ENCODE measurements around the gene PLLP. TPM values are rescaled to one million over a fixed set of nuclear protein-coding genes. Genes with fewer than 3 reads are reported as not detected.

PLLP gene
- total RNA-seq, 8 experiments from 2014 or later: 1.3 to 52.6 (median 1.6) TPM

GRCh38 chr16:57209780-57210179 is 74.7 kb downstream of the PLLP start:
- no peak overlapping the region for H3K27ac ChIP-seq
- in situ Hi-C loops (cut with MboI; ENCODE audit: low pct_unique_long_range_greater_than_20kb in 2 of 9, low sequenced_read_pairs in 9 of 9, unreplicated experiment in 9 of 9): no loop called here
- ATAC-seq (replicated peaks in 6 of 8): no peak
- 60 to 100% (median 97%) methylated on average over 1 to 5 of the region's 5 CpGs; no CpG with 5 or more reads in 6 of the 10 experiments for WGBS, 10 experiments
- H3K4me3 ChIP-seq: no peak overlapping the region
- H3K4me1 ChIP-seq (replicated peaks in 1 of 2): no peaks in the 10 kb centered on the region

- WGBS, 10 experiments: 83 to 100% (median 100%) methylated on average over 1 of the region's 1 CpG; no CpG with 5 or more reads in 1 of the 10 experiments
Measured at GRCh38 chr16:57208926-57209325, 75.5 kb downstream of the PLLP start.

More at GRCh38 chr16:57208926-57209325, 75.5 kb downstream of the PLLP start:
- no peak overlapping the region for H3K4me3 ChIP-seq
- no peak overlapping the region for H3K27ac ChIP-seq
- H3K4me1 ChIP-seq (replicated peaks in 1 of 2): no peaks in the 10 kb centered on the region
- in situ Hi-C loops (cut with MboI; ENCODE audit: low pct_unique_long_range_greater_than_20kb in 2 of 9, low sequenced_read_pairs in 9 of 9, unreplicated experiment in 9 of 9): no loop called here
- ATAC-seq (replicated peaks in 6 of 8): no peak

Other genes with a start within 250 kb of the PLLP start
- gene CPNE2, start 192.1 kb downstream of the PLLP start, total RNA-seq: 10 to 100 TPM; 14.7 to 71.4 (median 19.1) TPM
- 100 to 1,000 TPM in 6 of 8 experiments, 10 to 100 TPM in 2; 95.9 to 145 (median 106) TPM for gene PSME3IP1, start 98.6 kb downstream of the PLLP start, total RNA-seq
- 10 to 100 TPM; 32.1 to 59.4 (median 42.2) TPM for gene RSPRY1, start 98.3 kb downstream of the PLLP start, total RNA-seq
- 10 to 100 TPM; 27.6 to 69.4 (median 41.7) TPM for gene ARL2BP, start 39.4 kb downstream of the PLLP start, total RNA-seq
- under 1 TPM in 6 of 8 experiments, not detected in 2; 0.08 to 0.62 (median 0.25) TPM for gene CCL22, start 74.1 kb upstream of the PLLP start, total RNA-seq
- gene CX3CL1, start 87.8 kb upstream of the PLLP start, total RNA-seq: 10 to 100 TPM in 2 of 8 experiments, 1 to 10 TPM in 6; 1.1 to 34.3 (median 3.6) TPM
- not detected for gene CCL17, start 120.1 kb upstream of the PLLP start, total RNA-seq
- gene CIAPIN1, start 162.7 kb upstream of the PLLP start, total RNA-seq: 10 to 100 TPM; 44.5 to 74.9 (median 58.4) TPM
- gene COQ9, start 162.8 kb upstream of the PLLP start, total RNA-seq: 100 to 1,000 TPM in 1 of 8 experiments, 10 to 100 TPM in 7; 39.9 to 114 (median 54.3) TPM
- gene POLR2C, start 178.0 kb upstream of the PLLP start, total RNA-seq: 10 to 100 TPM; 49.4 to 82.9 (median 64.9) TPM
- 10 to 100 TPM; 11.3 to 34.8 (median 22.6) TPM for gene DOK4, start 201.8 kb upstream of the PLLP start, total RNA-seq

Data from motor neuron (in vitro differentiated cells).